OCI-LY7 (cell line): ENCODE results near the gene HMCN1.

Source experiments
- CTCF ChIP-seq: fragments of 200-600 bp; sonication (generic); conservative IDR thresholded peaks from 2 replicates; pipeline ENCODE4 v1.5.1; 2014; ENCODE audit warnings: mild to moderate bottlenecking, antibody characterized with exemption, low read length, moderate library complexity, mixed read lengths
- EZH2phosphoT487 ChIP-seq: fragments of 200-600 bp; sonication (generic); IDR thresholded peaks from 2 replicates; pipeline ENCODE4 v1.6.1; 2018; ENCODE audit warnings: low read depth, borderline replicate concordance, mild to moderate bottlenecking, mixed run types, antibody characterized with exemption, low read length, moderate library complexity, mixed read lengths

- no peak for TF ChIP-seq CTCF
- no peak for TF ChIP-seq EZH2phosphoT487
Observed at GRCh38 chr1:185880779-185881333, 146.7 kb downstream of the HMCN1 start.
